Stimulated activated CD8-positive, alpha-beta memory T cell treated with anti-CD3 and anti-CD28 coated beads, Interleukin-4, amount 100 ng/mL, for 48 hours (primary cell): ENCODE data around the gene ANKRD49.
"Not testable (repeated sequence)": the region's sequence is repeated elsewhere in the genome, so short reads cannot be mapped to it uniquely, and the experiment has no call there.

Source experiments
- DNase-seq: peaks from one replicate; pipeline ENCODE4 v3.0.0-alpha.2; 2020

The ANKRD49 gene, protein sequence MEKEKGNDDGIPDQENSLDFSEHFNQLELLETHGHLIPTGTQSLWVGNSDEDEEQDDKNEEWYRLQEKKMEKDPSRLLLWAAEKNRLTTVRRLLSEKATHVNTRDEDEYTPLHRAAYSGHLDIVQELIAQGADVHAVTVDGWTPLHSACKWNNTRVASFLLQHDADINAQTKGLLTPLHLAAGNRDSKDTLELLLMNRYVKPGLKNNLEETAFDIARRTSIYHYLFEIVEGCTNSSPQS

DNA sequence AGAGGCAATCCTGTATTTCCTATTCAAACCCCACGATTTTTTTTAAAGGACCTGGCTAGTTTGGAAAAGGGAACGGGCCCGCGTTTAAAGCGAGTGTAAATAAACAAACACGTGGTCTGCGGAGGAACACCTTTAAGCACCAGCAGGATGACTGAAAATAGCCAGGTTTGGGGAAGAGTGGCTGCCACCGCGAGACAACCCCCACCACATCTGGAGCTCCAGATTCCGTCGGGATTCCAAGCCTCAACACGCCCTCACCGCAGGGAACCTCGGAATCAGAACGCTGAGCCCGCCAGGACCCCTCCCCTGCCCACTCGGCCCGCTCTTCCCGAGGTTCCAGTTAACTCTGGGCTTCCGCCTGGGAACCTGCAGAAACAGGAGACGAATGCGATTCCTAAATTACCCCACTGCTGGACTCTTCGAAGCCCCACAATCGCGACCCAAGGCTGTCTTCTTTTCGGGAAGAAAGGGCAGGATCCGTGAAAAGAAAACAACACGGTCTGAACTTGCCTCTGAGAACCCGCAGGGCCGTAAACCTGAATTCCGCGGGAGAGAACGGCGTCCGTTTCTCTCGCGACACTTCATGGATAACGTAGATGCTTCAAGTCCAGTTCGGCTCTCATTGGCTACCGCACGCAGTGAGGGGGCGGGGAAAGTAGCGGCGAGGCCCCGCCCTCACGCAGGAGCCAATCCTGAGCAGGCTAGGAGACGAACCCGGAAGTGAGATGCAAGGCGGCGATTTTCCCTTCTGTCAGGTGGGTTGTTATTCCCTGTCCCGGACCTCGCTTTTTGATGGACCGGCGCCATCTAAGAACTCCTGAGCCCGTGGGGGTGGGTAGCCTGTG is at the start of gene ANKRD49, which contains the start of gene MRE11:
ANKRD49 (plus strand) TSS at position 704 of the 845 bp plus-strand sequence. CDS start 2,710 bp downstream, outside the sequence.
MRE11 (minus strand) TSS at position 564 of the 845 bp plus-strand sequence. CDS start 1,043 bp downstream, outside the sequence.
- peak; percentile 95 for DNase-seq

DNA sequence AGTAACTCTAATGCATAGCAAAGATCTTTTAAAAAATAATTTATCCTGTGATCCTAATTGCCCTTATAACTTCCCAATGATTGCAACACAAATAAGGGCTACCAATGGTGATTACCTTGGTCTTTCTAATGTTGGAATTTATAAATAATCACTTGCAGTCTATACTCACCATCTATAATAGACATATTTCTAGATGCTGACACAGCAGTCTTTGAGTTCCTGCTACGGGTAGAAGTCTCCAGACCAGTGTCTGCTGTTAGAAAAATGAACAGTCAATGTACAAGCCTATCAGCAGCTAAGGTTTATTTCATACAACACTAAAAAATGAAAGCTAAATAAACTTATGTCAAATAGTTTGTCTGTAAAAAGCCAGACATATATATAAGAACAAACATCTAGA is 48.1 kb upstream of the ANKRD49 start:
- DNase-seq: no peak

DNA sequence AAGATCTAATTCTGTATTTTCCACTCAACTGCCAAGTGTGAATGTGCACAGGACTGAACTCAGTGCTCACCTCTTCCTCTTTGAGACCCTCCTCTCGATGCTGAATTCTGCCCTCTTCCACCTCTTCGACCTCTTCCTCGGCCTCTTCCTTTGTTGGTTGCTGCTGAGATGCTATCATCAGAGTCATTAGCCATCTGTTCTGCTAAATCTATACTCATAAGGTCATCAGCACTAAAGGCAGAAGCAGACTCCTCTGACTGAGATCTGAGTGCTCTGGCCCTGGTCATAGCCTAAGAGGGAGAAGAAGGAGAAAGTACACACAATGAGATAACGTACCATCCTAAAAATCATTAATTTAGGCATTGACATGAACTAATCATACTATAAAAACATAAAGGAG is 46.6 kb upstream of the ANKRD49 start:
- no peak for DNase-seq

DNA sequence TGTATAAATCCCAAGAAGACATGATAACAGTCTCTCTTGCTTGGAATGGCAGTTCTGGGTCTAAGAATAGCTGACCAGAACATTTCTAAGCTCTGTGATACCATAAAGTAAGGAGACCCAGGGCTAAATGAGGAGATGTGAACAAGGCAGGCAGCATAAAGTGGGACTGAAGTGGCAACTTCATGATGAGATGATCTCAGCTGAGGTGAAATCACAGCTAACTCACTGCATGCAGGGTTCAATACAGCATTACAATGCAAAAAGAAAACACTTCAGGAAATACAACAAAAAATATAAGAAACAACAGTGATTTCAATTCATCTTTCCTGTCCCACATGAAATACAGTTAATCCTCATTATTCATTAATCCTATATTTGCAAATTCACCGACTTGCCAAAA is 44.8 kb upstream of the ANKRD49 start:
- no peak for DNase-seq

DNA sequence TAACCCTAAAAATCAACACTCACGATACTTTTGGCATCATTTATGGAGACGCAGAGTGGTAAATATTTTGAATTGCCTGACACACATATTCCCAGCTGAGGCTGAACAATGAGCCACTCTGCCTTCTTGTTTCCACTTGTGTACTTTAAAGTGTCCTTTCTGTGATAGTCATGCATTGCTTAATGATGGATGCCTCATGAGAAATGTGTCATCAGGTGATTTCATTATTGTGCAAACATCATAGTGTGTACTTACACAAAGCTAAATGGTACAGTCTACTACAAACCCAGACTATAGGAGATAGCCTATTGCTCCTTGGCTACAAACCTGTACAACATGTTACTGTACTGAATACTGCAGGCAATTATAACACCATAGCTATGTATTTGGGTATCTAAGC is 44.3 kb upstream of the ANKRD49 start:
- no peak for DNase-seq

DNA sequence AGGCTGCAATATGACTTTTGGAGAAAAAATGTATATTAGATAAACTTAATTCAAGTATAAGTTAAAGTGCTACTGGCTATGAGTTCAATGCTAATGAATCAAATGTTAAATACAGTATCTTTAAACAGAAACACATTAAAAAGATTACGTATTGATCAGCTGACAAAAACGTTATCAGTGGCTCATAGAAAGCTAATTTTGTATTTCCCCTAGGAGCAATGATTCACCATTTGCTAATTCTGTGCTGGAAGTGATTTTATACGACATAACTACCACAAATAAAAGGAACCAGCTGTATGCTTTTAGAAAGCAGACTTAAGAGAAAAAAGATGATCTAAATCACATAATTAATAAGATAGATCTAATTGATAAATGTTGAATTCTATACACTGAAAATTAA is 43.7 kb upstream of the ANKRD49 start:
- DNase-seq: no peak

DNA sequence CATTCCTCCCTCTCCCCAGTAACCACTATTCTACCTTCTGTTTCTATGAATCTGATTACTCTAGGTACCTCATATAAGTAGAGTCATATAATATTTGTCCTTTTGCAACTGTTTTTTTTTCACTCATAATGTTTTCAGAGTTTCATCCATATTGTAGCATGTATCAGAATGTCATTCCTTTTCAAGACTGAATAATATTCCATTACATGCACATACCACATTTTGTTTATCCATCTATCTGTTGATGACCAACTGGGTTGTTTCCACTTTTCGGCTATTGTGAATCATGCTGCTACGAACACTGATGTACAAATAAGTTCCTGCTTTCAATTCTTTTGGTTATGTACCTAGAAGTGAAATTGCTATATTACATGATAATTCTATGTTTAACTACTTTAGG is 40.8 kb upstream of the ANKRD49 start:
- DNase-seq: no peak

DNA sequence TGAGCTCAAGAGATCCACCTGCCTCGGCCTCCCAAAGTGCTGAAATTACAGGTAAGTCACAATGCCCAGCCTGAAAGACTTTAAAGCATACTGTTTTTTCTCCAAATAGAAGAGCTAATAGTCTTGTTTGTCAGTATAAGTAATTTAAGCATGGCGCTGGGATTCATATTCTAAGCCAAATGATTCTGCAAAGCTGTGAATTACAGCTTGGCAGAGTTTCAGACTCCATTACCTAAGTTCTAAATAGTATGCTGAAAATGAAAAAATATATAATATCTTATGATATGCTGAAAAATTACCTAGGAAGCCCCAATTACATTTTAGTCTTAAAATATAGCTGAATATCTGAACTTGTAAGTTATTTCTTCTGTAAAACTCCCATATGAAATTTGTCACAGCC is 39.5 kb upstream of the ANKRD49 start:
- DNase-seq: no peak

DNA sequence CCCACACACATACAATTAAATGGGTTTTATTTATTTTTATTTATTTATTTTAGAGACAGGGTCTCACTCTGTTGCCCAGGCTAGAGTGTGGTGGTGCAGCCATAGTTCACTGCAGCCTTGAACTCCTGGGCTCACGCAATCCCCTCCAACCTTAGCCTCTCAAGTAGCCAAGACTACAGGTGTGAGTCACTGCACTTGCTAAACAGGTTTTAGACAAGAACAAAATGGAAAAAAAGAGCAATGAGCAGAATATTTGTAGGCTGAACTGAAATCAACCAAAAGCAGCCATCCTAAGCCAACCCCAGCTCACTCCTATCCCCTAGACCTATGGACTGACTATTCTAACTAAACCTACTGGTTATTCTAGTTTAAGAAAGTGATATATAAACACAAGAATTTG is 37.9 kb upstream of the ANKRD49 start:
- DNase-seq: no peak

DNA sequence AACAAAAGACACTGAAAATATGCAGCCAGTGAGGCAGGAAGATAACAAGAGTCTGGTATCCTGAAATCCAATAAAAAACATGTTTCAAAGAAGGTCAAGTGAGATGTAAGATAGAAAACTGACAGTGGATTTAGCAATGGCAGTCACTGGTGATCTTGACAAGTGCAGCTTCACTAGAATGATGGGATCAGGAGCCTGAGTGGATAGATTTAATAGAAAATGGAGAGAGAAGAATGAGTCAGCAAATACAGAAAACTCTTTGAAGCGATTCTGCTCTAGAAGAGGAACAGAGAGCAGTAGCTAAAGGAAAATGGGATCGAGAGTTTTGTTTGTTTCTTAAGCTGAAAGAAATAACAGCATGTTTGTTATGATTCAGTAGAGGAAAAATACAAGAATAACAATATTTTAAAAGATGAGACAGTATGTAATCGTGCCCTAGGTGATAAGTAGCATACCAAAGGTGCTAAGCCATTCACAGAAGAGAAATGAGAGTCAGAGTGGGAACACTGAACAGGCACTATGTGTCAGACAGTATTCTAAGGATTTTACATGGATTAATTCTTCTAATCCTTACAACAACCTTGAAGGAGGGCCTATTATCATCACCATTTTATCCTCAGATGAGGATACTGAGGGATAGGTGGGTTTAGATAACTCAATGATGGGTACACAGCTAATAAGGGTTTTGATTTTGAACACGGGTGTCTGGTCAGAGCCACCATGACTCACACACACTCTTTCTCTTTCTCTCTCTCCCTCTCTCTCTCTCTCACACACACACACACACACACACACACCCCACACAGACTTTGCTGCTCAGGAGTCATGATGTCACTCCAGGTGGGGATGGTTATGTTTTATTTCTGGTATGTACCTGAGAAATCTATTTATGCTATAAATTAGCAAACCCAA is 36.4 kb upstream of the ANKRD49 start:
- no peak for DNase-seq

DNA sequence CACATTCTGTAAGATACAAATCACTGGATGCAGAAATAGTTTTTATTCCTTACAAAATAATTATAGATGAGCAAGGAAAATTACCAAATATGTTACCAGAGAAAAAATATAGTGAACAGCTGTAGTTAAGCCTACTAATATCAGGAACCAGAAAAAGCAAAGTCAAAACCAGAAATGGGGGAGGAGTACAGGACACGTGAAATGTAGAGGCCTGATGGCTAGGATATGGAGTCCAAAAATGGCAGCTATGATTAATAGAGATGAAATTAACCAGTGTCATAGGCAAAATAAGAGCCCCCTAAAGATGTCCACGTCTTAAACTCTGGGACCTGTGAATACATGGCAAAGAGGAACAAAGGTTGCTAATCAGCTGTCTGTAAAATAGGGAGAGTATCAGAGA is 34.2 kb upstream of the ANKRD49 start:
- no peak for DNase-seq

DNA sequence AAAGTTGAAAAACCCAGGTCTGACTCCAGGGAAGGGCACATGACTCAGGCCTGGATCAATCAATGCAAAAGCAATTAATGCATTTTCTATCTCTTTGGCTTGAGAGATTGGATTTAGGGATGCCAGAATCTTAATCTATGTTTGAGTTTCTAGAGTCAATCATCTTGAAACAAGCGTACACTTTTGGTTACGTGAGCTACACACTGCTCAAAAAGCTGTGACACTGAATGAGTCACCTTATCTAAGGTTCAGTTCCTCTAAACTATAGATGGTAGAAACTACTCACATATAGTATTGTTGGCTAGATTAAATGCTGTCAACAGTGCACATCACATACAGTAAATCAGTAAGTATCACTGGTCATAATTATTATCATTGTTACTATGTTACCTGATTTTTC is 24.4 kb upstream of the ANKRD49 start:
- DNase-seq: no peak

DNA sequence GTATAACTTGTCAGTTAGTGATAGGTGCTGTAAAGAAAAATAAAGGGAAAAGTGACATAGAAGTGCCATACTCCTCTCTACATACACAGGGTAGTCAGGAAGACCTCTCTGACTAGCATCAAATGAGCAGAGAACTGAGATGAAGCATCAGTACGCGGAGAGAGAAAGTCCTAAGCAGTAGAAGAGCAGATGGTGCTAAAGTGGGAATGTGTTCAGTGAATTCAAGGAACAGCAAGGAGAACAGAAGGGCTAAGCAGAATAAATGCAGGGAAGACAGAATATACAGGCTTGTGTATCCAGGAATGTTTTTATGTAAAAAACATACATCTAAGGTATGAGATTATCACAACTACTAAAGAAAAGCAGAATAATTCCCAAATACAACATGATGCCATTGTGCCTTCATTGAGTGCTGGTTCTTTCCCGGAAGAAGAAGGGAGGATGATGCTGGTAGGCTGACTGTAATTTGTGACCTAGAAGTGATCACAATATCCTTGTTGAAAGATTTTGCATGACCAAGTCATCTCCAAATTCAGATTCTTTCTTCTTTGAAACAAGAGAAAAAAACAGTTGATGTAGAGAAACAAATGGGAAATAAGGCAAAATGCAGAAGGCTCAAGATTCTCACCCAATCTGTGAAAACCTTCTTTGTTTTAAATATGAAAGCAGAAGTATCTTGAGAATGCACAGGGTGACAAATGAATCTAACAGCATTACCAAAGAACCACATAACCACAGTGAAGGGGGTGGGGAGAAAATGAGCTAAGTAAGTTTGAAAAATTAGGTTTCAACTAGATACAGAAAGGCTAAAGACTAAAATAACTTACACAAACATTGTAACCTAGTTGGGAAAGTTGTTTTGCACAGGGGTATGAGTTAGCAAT is 20.6 kb upstream of the ANKRD49 start:
- no peak for DNase-seq

DNA sequence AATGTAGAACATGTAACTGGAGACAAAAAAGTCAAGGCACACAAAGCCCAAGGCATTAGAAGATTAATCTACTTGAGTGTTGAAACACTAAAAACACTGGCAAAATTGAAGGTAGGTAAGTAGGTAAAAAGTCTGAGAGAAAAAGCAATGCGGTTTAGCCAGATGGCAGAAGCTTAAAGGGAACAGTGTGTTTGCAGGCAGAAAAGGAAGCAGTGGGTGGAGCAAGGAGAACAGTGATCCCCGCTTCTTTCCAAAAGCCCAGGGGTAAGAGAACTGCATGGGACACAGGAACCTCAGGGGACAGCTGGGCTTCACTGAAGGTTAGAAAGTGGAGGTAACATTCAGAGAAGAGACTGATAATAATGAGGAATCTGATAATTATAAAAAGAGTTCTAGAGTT is 16.2 kb upstream of the ANKRD49 start:
- no peak for DNase-seq

DNA sequence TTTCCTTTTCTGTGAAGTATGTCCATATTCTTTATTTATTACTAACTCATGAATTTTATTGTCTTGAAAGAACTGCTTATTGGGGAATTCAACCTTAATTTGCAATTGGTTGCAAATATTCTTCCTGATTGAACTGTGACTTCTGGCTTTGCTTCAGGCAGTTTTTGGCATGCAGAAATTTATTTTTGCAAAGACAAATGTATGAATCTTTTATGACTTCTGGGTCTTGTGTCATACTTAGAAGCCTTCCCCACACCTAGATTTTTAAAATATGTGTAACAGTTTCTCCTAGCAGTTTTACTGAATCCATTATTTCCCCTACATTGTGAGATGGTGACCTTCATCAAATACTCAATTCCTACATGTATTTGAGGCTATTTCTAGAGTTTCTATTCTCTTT is 12.4 kb upstream of the ANKRD49 start:
- no peak for DNase-seq

DNA sequence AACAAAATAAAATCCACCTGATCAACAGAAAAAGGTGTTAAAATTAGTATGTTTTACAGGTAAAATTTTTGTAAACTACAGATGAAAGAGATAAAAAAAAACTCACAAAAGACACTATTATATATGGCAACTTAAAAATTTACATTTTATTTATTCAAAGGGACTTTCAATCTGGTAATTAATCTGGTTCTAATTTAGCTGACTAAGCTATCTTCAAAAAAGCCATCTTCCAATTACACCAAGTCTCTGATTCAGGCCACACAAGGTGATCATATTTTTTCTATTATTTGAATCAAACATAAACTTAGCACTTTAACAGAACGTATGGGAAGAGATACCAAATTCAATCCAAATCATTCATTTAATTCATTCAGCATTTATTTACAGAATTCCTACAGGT is 7.7 kb upstream of the ANKRD49 start:
- DNase-seq: no peak

DNA sequence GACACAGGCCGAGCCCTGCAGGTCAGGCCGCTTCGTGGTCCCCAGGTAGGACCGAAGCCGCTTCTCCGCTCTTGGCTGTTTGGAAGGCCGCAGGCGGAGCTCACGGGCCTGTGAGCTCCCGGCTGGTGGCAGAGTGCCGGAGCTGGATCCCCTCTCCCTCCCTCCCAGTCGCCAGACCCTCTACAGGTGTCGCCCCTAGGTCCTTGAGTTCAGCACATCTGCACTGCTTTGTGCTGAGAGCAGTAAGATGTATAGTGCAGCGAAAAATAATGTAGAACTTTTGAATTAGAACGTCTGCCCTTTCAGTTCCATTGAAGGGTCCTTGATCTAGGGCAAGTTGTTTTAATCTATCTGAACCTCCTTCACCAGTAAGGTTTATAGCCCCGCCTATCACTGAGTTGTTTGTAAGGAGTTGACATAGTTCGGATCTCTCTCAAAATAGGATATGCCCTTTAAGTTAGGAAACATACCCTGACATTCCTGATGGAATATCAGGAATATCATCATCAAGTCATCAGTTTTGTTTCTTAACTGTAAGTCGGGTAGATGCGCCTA is 419 bp downstream of the ANKRD49 start:
- DNase-seq: no peak

DNA sequence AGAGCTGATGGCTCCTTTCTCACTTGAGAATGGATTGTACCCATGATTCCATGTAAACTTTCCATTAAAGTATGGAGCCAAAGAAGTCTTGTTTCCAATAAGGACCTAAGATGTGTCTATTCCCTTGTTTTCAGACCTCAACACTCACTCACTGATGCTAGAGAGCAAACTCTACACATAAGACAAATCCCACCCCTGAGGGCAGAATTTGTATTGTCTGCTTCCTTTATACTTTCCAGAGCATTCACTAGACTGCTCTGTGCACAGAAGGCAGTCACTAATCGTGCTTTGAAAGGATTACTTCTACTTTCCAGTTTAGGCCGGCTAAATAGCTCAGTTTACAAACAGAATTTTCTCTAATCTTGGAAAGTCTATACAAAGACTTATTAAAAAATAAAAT is 6.4 kb downstream of the ANKRD49 start:
- no peak for DNase-seq

DNA sequence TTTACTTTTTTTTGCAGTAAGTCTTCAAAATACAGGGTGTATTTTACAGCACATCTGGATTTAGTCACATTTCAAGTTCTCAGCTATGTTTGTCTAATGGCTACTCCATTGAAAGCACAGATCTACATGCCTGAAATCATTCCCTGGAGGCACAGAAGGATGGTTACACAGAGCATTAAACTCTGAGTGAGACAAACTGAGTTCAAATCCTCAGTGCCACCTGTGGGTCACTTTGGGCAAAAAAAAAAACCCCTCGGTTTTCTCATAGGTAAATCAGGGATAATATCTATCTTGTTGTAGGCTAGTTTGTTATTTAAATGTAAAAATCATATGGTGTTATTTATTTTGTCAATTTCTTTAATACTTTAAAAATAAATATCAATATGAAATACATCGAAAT is 7.7 kb downstream of the ANKRD49 start:
- DNase-seq: no peak

DNA sequence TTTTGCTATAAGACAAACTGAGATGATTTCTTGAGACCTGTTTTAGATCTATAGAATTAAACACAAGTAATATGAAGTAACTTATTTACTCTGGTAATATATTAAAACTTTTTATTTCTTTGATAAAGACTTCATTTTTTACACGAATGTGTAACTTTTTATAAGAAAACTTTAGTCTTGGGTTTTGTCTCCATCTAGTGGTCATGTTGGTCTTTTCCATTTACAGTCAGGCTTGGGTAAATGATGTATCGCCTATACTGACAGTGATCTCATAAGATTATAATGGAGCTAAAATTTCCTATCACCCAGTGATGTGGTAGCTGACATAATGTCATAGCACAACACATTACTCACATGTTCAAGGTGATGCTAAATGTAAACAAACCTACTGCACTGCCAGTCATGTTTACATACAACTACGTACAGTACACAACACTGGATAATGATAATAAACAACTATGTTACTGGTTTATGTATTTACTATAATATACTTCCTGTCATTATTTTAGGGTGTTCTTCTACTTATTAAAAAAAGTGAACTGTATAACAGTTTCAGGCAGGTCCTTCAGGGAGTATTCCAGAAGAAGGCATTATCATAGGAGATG is 11.0 kb downstream of the ANKRD49 start:
- DNase-seq: no peak

DNA sequence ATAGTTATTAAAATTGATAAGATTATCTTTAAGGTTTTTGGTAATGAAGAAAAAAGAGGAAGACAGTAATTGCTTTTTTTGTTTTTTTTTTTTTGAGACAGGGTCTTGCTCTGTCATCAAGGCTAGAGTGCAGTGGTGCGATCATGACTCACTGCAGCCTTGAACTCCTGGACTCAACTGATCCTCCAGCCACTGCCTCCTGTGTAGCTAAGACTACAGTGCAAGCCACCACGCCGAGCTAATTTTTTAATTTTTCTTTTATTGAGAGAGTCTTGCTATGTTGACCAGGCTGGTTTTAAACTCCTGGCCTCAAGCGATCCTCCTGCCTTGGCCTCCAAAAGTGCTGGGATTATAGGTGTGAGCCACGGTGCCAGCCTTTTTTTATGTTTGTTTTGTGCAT is 12.7 kb downstream of the ANKRD49 start:
- not testable (repeated sequence) for DNase-seq

DNA sequence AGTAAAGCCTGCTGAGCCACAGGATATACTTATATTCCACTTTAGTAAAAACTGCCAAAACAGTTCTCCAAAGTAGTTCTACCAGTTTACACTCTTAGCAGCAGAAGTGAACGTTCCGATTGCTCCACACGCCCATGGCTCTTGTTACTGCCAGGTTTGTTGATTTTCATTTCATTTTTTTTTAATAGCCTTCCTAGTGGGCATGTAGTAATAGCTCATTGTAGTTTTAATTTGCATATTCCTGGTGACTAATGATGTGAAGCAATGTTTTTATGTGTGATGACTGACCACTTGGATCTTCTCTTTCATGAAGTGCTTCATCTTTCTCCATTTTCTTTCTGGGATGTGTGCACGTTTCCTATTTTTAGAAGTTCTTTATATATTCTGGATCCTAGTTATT is 13.7 kb downstream of the ANKRD49 start:
- no peak for DNase-seq
